HCT116 (cell line): Measurements from ENCODE around the gene GNB1. TPM values are rescaled to one million over a fixed set of nuclear protein-coding genes. Genes with fewer than 3 reads are reported as not detected.

Source experiments
- ATAC-seq: fragments of 200-7000 bp; cut with Tn5 transposase; 2 replicates; pipeline ENCODE4 v1.9.1; 2020; ENCODE audit warnings: mild to moderate bottlenecking, moderate library complexity
- BruUV-seq: library from RNA; stranded (reverse); fragments of 400-500 nt; replicated peaks from 2 replicates; lab custom pipeline; 2021; lab: Mats Ljungman, UMichigan
- CTCF ChIA-PET: fragments of 300-600 bp; sonication (Branson Sonifier 250); formaldehyde crosslinking; loops from one replicate; lab custom pipeline; 2021; ENCODE audit warnings: antibody characterized with exemption; lab: Charles Lee
- POLR2A ChIA-PET: fragments of 300-600, 350-600 bp; sonication (Branson Sonifier 250); formaldehyde crosslinking; loops from one replicate; lab custom pipeline; 2021; ENCODE audit warnings: antibody characterized with exemption; lab: Charles Lee
- RAD21 ChIA-PET, 2 experiments: fragments of 300-600 bp; sonication (Branson Sonifier 250); formaldehyde crosslinking; loops; one replicate each; lab custom pipeline; 2023; ENCODE audit warnings: low total read pairs in 2 of 2; ENCODE audit not compliant: uncharacterized antibody in 2 of 2, unreplicated experiment in 2 of 2, low non-redundant PET in 1 of 2; lab: Charles Lee
- DNase-seq: peaks from one replicate; pipeline ENCODE4 v3.0.0-alpha.2; 2010; ENCODE audit warnings: low read depth, low spot score
- H2AFZ ChIP-seq: fragments of 200-600 bp; shearing (Covaris generic), sonication (generic); 2 replicates; pipeline ENCODE4 v1.6.1; 2017; ENCODE audit warnings: low read depth, mixed run types, mixed read lengths, antibody characterized with exemption, low read length; ENCODE audit not compliant: poor library complexity, severe bottlenecking
- H3K27ac ChIP-seq: 2 replicates; pipeline ENCODE4 v1.5.1; 2012; ENCODE audit warnings: low read depth, low read length
- H3K27me3 ChIP-seq: fragments of 200-600 bp; sonication (generic); 2 replicates; pipeline ENCODE4 v1.6.1; 2016; ENCODE audit warnings: mixed run types, low read length, mixed read lengths; ENCODE audit not compliant: insufficient read depth
- H3K36me3 ChIP-seq, 2 experiments: fragments of 200-500 bp in 1 of 2; fragments of 200-600 bp in 1 of 2; sonication (Bioruptor generic) in 1 of 2; sonication (generic) in 1 of 2; 2 replicates each; pipeline versions ENCODE4 v1.5.1 to v1.6.1; 2014 to 2016; ENCODE audit warnings: low read length in 2 of 2, inconsistent platforms in 1 of 2, mixed read lengths in 1 of 2, mixed run types in 1 of 2; ENCODE audit not compliant: insufficient read depth in 2 of 2, control insufficient read depth in 1 of 2
- H3K4me1 ChIP-seq, 2 experiments: fragments of 200-600 bp in 1 of 2; sonication (generic) in 1 of 2; 2 replicates each; pipeline versions ENCODE4 v1.5.1 to v1.6.1; 2012 to 2017; ENCODE audit warnings: low read length in 2 of 2, inconsistent platforms in 1 of 2, mild to moderate bottlenecking in 1 of 2, mixed read lengths in 1 of 2, mixed run types in 1 of 2, moderate library complexity in 1 of 2; ENCODE audit not compliant: insufficient read depth in 2 of 2, control insufficient read depth in 1 of 2
- H3K4me2 ChIP-seq: fragments of 200-600 bp; sonication (generic); 2 replicates; pipeline ENCODE4 v1.6.1; 2017; ENCODE audit warnings: mixed run types, low read length, mixed read lengths
- H3K4me3 ChIP-seq, 2 experiments: fragments of 200-600 bp in 1 of 2; sonication (generic) in 1 of 2; replicated peaks in 1 of 2; 2 replicates each; pipeline ENCODE4 v1.5.1; 2011 to 2016; ENCODE audit warnings: low read length in 2 of 2, control low read depth in 1 of 2, low read depth in 1 of 2, mild to moderate bottlenecking in 1 of 2, mixed read lengths in 1 of 2, mixed run types in 1 of 2
- H3K79me2 ChIP-seq: fragments of 200-600 bp; sonication (generic); 2 replicates; pipeline ENCODE4 v1.6.1; 2017; ENCODE audit warnings: mild to moderate bottlenecking, mixed run types, low read length, moderate library complexity, mixed read lengths; ENCODE audit not compliant: insufficient read depth
- H3K9ac ChIP-seq: fragments of 200-600 bp; sonication (generic); 2 replicates; pipeline ENCODE4 v1.6.1; 2016; ENCODE audit warnings: low read length, mixed read lengths
- H3K9me2 ChIP-seq: fragments of 200-600 bp; sonication (generic), shearing (Covaris generic); 2 replicates; pipeline ENCODE4 v1.6.1; 2017; ENCODE audit warnings: mixed run types, mild to moderate bottlenecking, moderate library complexity; ENCODE audit not compliant: insufficient read depth
- H3K9me3 ChIP-seq, 2 experiments: fragments of 200-500 bp in 1 of 2; fragments of 200-600 bp in 1 of 2; sonication (Bioruptor generic) in 1 of 2; sonication (generic) in 1 of 2; 2 replicates each; pipeline ENCODE4 v1.6.1; 2014 to 2017; ENCODE audit warnings: low read length in 2 of 2, mixed read lengths in 2 of 2, inconsistent platforms in 1 of 2, low read depth in 1 of 2, mild to moderate bottlenecking in 1 of 2, mixed run types in 1 of 2, moderate library complexity in 1 of 2; ENCODE audit not compliant: control insufficient read depth in 1 of 2, insufficient read depth in 1 of 2
- H4K20me1 ChIP-seq: fragments of 200-600 bp; sonication (generic), shearing (Covaris generic); 2 replicates; pipeline ENCODE4 v1.6.1; 2017; ENCODE audit warnings: mixed run types, mild to moderate bottlenecking, moderate library complexity; ENCODE audit not compliant: insufficient read depth
- CEBPB ChIP-seq: IDR thresholded peaks from 2 replicates; pipeline ENCODE4 v1.6.1; 2012; ENCODE audit warnings: low read depth
- EGR1 ChIP-seq: IDR thresholded peaks from 2 replicates; pipeline ENCODE4 v1.6.1; 2012; ENCODE audit warnings: low read depth
- EZH2 ChIP-seq: fragments of 200-600 bp; sonication (generic); IDR thresholded peaks from 2 replicates; pipeline ENCODE4 v1.6.1; 2017; ENCODE audit warnings: antibody characterized with exemption, mixed run types
- EZH2phosphoT487 ChIP-seq: fragments of 200-600 bp; IDR thresholded peaks from 2 replicates; pipeline ENCODE4 v1.6.1; 2018; ENCODE audit warnings: antibody characterized with exemption, borderline replicate concordance
- JUND ChIP-seq: IDR thresholded peaks from 2 replicates; pipeline ENCODE4 v1.6.1; 2012
- POLR2A ChIP-seq: IDR thresholded peaks from 2 replicates; pipeline ENCODE4 v1.7.0; 2011; ENCODE audit warnings: borderline replicate concordance; ENCODE audit not compliant: insufficient read depth, insufficient read length; ENCODE audit errors: extremely low read depth
- POLR2AphosphoS5 ChIP-seq: IDR thresholded peaks from 2 replicates; pipeline ENCODE4 v1.6.1; 2011; ENCODE audit warnings: mild to moderate bottlenecking, low read depth, low read length, moderate library complexity
- RAD21 ChIP-seq: IDR thresholded peaks from 2 replicates; pipeline ENCODE4 v1.6.1; 2012; ENCODE audit warnings: low read depth, mild to moderate bottlenecking
- TCF7L2 ChIP-seq: IDR thresholded peaks from 2 replicates; pipeline ENCODE4 v1.7.0; 2011; ENCODE audit warnings: borderline replicate concordance, inconsistent platforms; ENCODE audit not compliant: insufficient read depth, insufficient read length; ENCODE audit errors: extremely low read depth
- ZFX ChIP-seq: fragments of 450-650 bp; IDR thresholded peaks from 2 replicates; pipeline ENCODE4 v1.6.1; 2017
- intact Hi-C: fragments of 100-400 bp; cut with micrococcal nuclease; formaldehyde crosslinking; loops from 2 replicates; pipeline ENCODE4 v1.10.0; 2022
- total RNA-seq: library from RNA; stranded (reverse); gene quantifications from one replicate; pipeline ENCODE4 v1.2.1, GENCODE V29; 2021; ENCODE audit not compliant: unreplicated experiment
- TF ChIP-seq, protein P1 (sequence below): IDR thresholded peaks from 2 replicates; pipeline ENCODE4 v1.6.1; 2012; ENCODE audit warnings: low read depth
- TF ChIP-seq, protein P2 (sequence below): IDR thresholded peaks from 2 replicates; pipeline ENCODE4 v1.6.1; 2011; ENCODE audit warnings: mild to moderate bottlenecking, low read length, moderate library complexity; ENCODE audit not compliant: insufficient replicate concordance; ENCODE audit errors: extremely low read depth
- TF ChIP-seq, protein P3 (sequence below), 3 experiments: fragments of 200-600 bp in 1 of 3; sonication (generic) in 1 of 3; IDR thresholded peaks in 2 of 3; conservative IDR thresholded peaks in 1 of 3; 2 replicates each; pipeline ENCODE4 v1.5.1; 2012 to 2017; ENCODE audit warnings: low read depth in 2 of 3, low read length in 2 of 3, antibody characterized with exemption in 1 of 3, borderline replicate concordance in 1 of 3, control low read depth in 1 of 3, mild to moderate bottlenecking in 1 of 3, mixed read lengths in 1 of 3, mixed run types in 1 of 3, moderate library complexity in 1 of 3; ENCODE audit not compliant: insufficient read depth in 1 of 3
- TF ChIP-seq, protein P4 (sequence below): IDR thresholded peaks from 2 replicates; pipeline ENCODE4 v1.6.1; 2012

Gene GNB1
- total RNA-seq, 1 experiment from 2014 or later: 371 TPM

DNA sequence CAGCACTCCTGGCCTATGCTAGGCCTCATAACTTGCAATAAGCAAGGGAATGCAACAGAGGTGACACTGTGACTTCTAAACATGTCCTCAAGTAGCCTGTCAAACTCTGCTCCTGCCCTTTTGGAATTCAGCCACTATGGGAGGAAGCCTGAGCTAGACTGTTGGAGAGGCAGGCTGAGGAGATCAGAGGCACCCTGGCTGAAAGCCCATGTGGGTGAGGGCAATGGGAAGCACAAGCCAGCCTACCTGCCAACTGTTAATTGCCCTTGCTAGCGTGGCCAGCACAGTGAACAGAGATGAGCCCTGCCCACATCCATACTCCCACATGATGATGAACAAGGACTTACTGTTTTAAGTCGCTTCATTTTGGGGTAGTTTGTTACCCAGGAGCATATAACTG is 17.7 kb downstream of the GNB1 start:
- no peaks in the 10 kb centered on the region for H3K27me3 ChIP-seq
- no peak overlapping the region for H3K4me3 ChIP-seq
- DNase-seq (no peak), ATAC-seq (no peak)
- no peak overlapping the region for H3K4me2 ChIP-seq
- no peak overlapping the region for H2AFZ ChIP-seq
- ChIA-PET POLR2A (no interaction called here), CTCF (no interaction called here), RAD21 (no interaction called here)
- H3K36me3 ChIP-seq: peaks cover 2 to 34% of the 10 kb centered on the region in 2 experiments; a peak in 2 of 4 replicates
- peaks cover 0 to 5% of the 10 kb centered on the region in 2 experiments; a peak in 2 of 4 replicates for H3K4me1 ChIP-seq
- peaks cover 18% of the 10 kb centered on the region; the same call in 1 of the 2 replicates for H4K20me1 ChIP-seq
- no peaks in the 10 kb centered on the region for H3K9me3 ChIP-seq
- no peak overlapping the region for H3K27ac ChIP-seq
- H3K9me2 ChIP-seq: no peaks in the 10 kb centered on the region
- H3K9ac ChIP-seq: no peak overlapping the region
- no TSS peak for BruUV-seq
- intact Hi-C loops: no loop called here
- H3K79me2 ChIP-seq: peaks cover 99% of the 10 kb centered on the region
- TF ChIP-seq ZFX: no peak
- TF ChIP-seq, protein P1, sequence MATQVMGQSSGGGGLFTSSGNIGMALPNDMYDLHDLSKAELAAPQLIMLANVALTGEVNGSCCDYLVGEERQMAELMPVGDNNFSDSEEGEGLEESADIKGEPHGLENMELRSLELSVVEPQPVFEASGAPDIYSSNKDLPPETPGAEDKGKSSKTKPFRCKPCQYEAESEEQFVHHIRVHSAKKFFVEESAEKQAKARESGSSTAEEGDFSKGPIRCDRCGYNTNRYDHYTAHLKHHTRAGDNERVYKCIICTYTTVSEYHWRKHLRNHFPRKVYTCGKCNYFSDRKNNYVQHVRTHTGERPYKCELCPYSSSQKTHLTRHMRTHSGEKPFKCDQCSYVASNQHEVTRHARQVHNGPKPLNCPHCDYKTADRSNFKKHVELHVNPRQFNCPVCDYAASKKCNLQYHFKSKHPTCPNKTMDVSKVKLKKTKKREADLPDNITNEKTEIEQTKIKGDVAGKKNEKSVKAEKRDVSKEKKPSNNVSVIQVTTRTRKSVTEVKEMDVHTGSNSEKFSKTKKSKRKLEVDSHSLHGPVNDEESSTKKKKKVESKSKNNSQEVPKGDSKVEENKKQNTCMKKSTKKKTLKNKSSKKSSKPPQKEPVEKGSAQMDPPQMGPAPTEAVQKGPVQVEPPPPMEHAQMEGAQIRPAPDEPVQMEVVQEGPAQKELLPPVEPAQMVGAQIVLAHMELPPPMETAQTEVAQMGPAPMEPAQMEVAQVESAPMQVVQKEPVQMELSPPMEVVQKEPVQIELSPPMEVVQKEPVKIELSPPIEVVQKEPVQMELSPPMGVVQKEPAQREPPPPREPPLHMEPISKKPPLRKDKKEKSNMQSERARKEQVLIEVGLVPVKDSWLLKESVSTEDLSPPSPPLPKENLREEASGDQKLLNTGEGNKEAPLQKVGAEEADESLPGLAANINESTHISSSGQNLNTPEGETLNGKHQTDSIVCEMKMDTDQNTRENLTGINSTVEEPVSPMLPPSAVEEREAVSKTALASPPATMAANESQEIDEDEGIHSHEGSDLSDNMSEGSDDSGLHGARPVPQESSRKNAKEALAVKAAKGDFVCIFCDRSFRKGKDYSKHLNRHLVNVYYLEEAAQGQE: no peak
- TF ChIP-seq, protein P2, sequence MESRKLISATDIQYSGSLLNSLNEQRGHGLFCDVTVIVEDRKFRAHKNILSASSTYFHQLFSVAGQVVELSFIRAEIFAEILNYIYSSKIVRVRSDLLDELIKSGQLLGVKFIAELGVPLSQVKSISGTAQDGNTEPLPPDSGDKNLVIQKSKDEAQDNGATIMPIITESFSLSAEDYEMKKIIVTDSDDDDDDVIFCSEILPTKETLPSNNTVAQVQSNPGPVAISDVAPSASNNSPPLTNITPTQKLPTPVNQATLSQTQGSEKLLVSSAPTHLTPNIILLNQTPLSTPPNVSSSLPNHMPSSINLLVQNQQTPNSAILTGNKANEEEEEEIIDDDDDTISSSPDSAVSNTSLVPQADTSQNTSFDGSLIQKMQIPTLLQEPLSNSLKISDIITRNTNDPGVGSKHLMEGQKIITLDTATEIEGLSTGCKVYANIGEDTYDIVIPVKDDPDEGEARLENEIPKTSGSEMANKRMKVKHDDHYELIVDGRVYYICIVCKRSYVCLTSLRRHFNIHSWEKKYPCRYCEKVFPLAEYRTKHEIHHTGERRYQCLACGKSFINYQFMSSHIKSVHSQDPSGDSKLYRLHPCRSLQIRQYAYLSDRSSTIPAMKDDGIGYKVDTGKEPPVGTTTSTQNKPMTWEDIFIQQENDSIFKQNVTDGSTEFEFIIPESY: no peak
- no peak for TF ChIP-seq POLR2AphosphoS5
- TF ChIP-seq RAD21: no peak
- no peak for TF ChIP-seq EZH2phosphoT487
- TF ChIP-seq JUND: no peak
- TF ChIP-seq EZH2: no peak
- TF ChIP-seq, protein P3, sequence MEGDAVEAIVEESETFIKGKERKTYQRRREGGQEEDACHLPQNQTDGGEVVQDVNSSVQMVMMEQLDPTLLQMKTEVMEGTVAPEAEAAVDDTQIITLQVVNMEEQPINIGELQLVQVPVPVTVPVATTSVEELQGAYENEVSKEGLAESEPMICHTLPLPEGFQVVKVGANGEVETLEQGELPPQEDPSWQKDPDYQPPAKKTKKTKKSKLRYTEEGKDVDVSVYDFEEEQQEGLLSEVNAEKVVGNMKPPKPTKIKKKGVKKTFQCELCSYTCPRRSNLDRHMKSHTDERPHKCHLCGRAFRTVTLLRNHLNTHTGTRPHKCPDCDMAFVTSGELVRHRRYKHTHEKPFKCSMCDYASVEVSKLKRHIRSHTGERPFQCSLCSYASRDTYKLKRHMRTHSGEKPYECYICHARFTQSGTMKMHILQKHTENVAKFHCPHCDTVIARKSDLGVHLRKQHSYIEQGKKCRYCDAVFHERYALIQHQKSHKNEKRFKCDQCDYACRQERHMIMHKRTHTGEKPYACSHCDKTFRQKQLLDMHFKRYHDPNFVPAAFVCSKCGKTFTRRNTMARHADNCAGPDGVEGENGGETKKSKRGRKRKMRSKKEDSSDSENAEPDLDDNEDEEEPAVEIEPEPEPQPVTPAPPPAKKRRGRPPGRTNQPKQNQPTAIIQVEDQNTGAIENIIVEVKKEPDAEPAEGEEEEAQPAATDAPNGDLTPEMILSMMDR (IDR thresholded peaks at IDR 0.05 in 2 of 3, conservative IDR thresholded peaks at IDR 0.05 in 1 of 3; ENCODE audit: borderline replicate concordance in 1 of 3, insufficient read depth in 1 of 3, low read depth in 2 of 3, low read length in 2 of 3): no peak
- no peak for TF ChIP-seq EGR1
- TF ChIP-seq TCF7L2: no peak
- TF ChIP-seq, protein P4, sequence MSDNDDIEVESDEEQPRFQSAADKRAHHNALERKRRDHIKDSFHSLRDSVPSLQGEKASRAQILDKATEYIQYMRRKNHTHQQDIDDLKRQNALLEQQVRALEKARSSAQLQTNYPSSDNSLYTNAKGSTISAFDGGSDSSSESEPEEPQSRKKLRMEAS: no peak
- no peak for TF ChIP-seq CEBPB
- no peak for TF ChIP-seq POLR2A
